Stomach (tissue), 4 donors: ENCODE measurements around the gene SYTL5.

Experiments used
- POLR2A ChIP-seq, 4 donors: fragments of 450-650 bp; IDR thresholded peaks; one replicate each; pipeline ENCODE4 v1.6.1; 2016; ENCODE audit warnings: antibody characterized with exemption in 4 of 4, control low read depth in 2 of 4, mild to moderate bottlenecking in 1 of 4, moderate library complexity in 1 of 4
- POLR2AphosphoS5 ChIP-seq, 3 donors: sonication (generic); formaldehyde crosslinking; IDR thresholded peaks; one replicate each; pipeline ENCODE4 v1.6.1; 2016; ENCODE audit warnings: antibody characterized with exemption in 3 of 3
- TF ChIP-seq, protein P1 (sequence below), 7 experiments: fragments of 450-650 bp in 4 of 7; fragments of 200-600 bp in 3 of 7; sonication (generic) in 3 of 7; IDR thresholded peaks; one replicate each; pipeline ENCODE4 v1.5.1; 2016 to 2019; ENCODE audit warnings: antibody characterized with exemption in 7 of 7, control low read depth in 2 of 7, mild to moderate bottlenecking in 1 of 7

DNA sequence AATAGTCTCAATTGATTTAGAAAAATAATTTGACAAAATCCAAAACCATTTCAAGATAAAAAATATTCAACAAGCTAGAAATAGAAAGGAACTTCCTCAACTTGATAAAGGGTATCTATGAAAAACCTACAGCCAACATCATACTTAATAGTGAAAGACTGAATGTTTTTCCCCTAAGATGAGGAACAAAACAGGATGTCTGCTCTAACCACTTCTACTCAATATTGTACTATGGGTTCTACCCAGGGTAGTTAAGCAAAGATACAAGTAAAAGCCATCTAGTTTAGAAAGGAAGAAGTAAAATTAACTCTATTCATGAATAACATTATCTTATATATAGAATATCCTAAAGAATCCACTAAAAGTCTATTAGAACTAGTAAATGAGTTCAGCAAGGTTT, 21.5 kb upstream of the SYTL5 start:
- TF ChIP-seq, protein P1, sequence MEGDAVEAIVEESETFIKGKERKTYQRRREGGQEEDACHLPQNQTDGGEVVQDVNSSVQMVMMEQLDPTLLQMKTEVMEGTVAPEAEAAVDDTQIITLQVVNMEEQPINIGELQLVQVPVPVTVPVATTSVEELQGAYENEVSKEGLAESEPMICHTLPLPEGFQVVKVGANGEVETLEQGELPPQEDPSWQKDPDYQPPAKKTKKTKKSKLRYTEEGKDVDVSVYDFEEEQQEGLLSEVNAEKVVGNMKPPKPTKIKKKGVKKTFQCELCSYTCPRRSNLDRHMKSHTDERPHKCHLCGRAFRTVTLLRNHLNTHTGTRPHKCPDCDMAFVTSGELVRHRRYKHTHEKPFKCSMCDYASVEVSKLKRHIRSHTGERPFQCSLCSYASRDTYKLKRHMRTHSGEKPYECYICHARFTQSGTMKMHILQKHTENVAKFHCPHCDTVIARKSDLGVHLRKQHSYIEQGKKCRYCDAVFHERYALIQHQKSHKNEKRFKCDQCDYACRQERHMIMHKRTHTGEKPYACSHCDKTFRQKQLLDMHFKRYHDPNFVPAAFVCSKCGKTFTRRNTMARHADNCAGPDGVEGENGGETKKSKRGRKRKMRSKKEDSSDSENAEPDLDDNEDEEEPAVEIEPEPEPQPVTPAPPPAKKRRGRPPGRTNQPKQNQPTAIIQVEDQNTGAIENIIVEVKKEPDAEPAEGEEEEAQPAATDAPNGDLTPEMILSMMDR (IDR thresholded peaks at IDR 0.05), result no peak
- no peak for TF ChIP-seq POLR2AphosphoS5 (IDR thresholded peaks at IDR 0.05)
- no peak for TF ChIP-seq POLR2A (IDR thresholded peaks at IDR 0.05)
